ENCODE data around the gene LITAF.

DNA sequence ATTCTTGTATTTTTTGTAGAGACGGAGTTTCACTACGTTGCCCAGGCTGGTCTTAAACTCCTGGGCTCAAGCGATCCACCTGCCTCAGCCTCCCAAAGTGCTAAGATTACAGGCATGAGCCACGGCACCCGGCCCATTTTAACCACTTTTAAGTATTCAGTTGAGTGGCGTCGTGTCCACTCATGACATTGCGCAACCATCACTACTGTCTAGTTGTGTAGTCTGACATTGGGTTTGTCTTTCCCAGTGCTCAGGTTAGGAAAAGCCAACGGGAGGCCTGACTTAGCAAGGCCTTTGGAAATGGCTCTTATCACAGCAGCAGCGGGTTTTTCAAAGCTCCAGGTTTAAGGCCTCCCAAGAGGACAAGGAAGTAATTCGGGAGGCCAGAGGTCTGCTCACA is 58.7 kb downstream of the LITAF start:
- TF ChIP-seq, protein P1, sequence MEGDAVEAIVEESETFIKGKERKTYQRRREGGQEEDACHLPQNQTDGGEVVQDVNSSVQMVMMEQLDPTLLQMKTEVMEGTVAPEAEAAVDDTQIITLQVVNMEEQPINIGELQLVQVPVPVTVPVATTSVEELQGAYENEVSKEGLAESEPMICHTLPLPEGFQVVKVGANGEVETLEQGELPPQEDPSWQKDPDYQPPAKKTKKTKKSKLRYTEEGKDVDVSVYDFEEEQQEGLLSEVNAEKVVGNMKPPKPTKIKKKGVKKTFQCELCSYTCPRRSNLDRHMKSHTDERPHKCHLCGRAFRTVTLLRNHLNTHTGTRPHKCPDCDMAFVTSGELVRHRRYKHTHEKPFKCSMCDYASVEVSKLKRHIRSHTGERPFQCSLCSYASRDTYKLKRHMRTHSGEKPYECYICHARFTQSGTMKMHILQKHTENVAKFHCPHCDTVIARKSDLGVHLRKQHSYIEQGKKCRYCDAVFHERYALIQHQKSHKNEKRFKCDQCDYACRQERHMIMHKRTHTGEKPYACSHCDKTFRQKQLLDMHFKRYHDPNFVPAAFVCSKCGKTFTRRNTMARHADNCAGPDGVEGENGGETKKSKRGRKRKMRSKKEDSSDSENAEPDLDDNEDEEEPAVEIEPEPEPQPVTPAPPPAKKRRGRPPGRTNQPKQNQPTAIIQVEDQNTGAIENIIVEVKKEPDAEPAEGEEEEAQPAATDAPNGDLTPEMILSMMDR (conservative IDR thresholded peaks at IDR 0.05; ENCODE audit: low read depth, low read length), result no peak
- TF ChIP-seq POLR2A (IDR thresholded peaks at IDR 0.05; ENCODE audit: low read depth, low read length), result no peak
- TF ChIP-seq BHLHE40 (IDR thresholded peaks at IDR 0.05; ENCODE audit: low read depth, low read length), result no peak
- TF ChIP-seq RAD21 (IDR thresholded peaks at IDR 0.05; ENCODE audit: low read length), result no peak
- no peak for TF ChIP-seq SMC3 (IDR thresholded peaks at IDR 0.05; ENCODE audit: low read depth, low read length)
- no peak for TF ChIP-seq MXI1 (IDR thresholded peaks at IDR 0.05; ENCODE audit: borderline replicate concordance, low read depth, low read length)
- no peak for TF ChIP-seq CHD1 (IDR thresholded peaks at IDR 0.05; ENCODE audit: low read depth, low read length)
- no peak for TF ChIP-seq MAFK (IDR thresholded peaks at IDR 0.05; ENCODE audit: low read depth, low read length)
- peak; percentile 94 for TF ChIP-seq CEBPB (IDR thresholded peaks at IDR 0.05; ENCODE audit: low read depth, low read length)
- TF ChIP-seq, protein P2, sequence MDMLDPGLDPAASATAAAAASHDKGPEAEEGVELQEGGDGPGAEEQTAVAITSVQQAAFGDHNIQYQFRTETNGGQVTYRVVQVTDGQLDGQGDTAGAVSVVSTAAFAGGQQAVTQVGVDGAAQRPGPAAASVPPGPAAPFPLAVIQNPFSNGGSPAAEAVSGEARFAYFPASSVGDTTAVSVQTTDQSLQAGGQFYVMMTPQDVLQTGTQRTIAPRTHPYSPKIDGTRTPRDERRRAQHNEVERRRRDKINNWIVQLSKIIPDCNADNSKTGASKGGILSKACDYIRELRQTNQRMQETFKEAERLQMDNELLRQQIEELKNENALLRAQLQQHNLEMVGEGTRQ (IDR thresholded peaks at IDR 0.05; ENCODE audit: low read depth, low read length), result no peak
- TF ChIP-seq FOS (IDR thresholded peaks at IDR 0.05; ENCODE audit: low read depth, low read length), result no peak
- no peak for TF ChIP-seq NFE2L2 (IDR thresholded peaks at IDR 0.05; ENCODE audit: low read depth, low read length)
- TF ChIP-seq MAZ (IDR thresholded peaks at IDR 0.05; ENCODE audit: borderline replicate concordance, low read depth, low read length), result no peak
- TF ChIP-seq, protein P3, sequence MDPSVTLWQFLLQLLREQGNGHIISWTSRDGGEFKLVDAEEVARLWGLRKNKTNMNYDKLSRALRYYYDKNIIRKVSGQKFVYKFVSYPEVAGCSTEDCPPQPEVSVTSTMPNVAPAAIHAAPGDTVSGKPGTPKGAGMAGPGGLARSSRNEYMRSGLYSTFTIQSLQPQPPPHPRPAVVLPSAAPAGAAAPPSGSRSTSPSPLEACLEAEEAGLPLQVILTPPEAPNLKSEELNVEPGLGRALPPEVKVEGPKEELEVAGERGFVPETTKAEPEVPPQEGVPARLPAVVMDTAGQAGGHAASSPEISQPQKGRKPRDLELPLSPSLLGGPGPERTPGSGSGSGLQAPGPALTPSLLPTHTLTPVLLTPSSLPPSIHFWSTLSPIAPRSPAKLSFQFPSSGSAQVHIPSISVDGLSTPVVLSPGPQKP (IDR thresholded peaks at IDR 0.05; ENCODE audit: borderline replicate concordance, low read depth, low read length), result no peak
